ENCODE measurements around the gene GOLGA3. TPM values are rescaled to one million over a fixed set of nuclear protein-coding genes. Genes with fewer than 3 reads are reported as not detected.
"Not testable (repeated sequence)": the region's sequence is repeated elsewhere in the genome, so short reads cannot be mapped to it uniquely, and the experiment has no call there.

GOLGA3 gene
- total RNA-seq, 1 donor from 2014 or later: 134 TPM

DNA sequence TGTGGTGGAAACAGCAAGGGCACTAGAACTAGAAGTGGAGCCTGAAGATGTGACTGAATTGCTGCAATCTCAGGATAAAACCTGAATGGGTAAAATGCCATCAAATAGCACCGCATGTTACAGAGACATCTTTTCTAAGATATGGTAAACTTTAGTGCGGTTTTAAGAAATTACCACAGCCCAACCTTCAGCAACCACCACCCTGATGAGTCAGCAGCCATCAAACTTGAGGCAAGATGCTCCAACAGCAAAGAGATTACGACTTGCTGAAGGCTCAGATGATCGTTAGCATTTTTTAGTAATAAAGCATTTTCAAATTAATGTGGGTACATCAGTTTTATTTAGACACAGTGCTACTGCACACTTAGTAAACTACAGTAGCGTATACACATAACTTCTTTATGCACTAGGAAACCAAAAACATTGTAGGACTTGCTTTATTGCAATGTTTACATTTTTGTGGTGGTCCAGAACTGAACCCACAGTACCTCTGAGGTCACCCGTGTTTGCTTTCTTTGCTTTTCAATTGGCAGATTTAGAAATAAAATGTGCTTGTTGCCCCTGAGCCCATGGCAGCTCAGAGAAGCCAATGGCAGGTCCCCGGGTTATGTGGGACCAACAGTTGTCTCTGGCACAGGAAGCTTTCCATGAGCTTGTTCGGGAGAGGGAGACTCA is 15.9 kb downstream of the GOLGA3 start:
- FAIRE-seq: no peak
- TF ChIP-seq, protein P1, sequence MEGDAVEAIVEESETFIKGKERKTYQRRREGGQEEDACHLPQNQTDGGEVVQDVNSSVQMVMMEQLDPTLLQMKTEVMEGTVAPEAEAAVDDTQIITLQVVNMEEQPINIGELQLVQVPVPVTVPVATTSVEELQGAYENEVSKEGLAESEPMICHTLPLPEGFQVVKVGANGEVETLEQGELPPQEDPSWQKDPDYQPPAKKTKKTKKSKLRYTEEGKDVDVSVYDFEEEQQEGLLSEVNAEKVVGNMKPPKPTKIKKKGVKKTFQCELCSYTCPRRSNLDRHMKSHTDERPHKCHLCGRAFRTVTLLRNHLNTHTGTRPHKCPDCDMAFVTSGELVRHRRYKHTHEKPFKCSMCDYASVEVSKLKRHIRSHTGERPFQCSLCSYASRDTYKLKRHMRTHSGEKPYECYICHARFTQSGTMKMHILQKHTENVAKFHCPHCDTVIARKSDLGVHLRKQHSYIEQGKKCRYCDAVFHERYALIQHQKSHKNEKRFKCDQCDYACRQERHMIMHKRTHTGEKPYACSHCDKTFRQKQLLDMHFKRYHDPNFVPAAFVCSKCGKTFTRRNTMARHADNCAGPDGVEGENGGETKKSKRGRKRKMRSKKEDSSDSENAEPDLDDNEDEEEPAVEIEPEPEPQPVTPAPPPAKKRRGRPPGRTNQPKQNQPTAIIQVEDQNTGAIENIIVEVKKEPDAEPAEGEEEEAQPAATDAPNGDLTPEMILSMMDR (IDR thresholded peaks at IDR 0.05; ENCODE audit: insufficient read depth, low read length, severe bottlenecking): no peak
- no peak for DNase-seq (ENCODE audit: low read depth)
- Histone ChIP-seq H3K4me3 (ENCODE audit: low read depth, low read length) (no peak overlapping the region), H3K36me3 (ENCODE audit: control insufficient read depth, insufficient read depth, low read length) (peaks cover 23% of the 10 kb centered on the region), H3K27me3 (ENCODE audit: control insufficient read depth, insufficient read depth, low read length) (no peaks in the 10 kb centered on the region)

DNA sequence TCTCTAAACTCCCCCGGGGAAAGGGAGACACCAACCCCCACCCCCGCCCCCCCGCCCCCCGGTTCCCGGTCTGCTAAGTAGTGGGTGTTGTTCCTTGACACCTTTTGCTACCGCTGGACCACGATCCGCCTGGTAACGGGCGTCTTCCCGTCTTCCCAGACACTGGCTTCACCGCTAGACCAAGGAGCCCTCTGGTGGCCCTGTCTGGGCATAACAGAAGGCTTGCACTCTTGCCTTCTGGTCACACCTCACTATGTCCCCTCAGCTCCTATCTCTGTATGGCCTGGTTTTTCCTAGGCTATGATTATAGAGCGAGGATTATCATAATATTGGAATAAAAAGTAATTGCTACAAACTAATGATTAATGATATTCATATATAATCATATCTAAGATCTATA is 19.3 kb downstream of the GOLGA3 start:
- H3K4me3 ChIP-seq (ENCODE audit: low read depth, low read length); FAIRE-seq; DNase-seq (ENCODE audit: low read depth); H3K27me3 ChIP-seq (ENCODE audit: control insufficient read depth, insufficient read depth, low read length): not testable (repeated sequence)
- H3K36me3 ChIP-seq (ENCODE audit: control insufficient read depth, insufficient read depth, low read length): peaks cover 27% of the 10 kb centered on the region
- TF ChIP-seq, protein P1 (IDR thresholded peaks at IDR 0.05; ENCODE audit: insufficient read depth, low read length, severe bottlenecking): peak; percentile 41

DNA sequence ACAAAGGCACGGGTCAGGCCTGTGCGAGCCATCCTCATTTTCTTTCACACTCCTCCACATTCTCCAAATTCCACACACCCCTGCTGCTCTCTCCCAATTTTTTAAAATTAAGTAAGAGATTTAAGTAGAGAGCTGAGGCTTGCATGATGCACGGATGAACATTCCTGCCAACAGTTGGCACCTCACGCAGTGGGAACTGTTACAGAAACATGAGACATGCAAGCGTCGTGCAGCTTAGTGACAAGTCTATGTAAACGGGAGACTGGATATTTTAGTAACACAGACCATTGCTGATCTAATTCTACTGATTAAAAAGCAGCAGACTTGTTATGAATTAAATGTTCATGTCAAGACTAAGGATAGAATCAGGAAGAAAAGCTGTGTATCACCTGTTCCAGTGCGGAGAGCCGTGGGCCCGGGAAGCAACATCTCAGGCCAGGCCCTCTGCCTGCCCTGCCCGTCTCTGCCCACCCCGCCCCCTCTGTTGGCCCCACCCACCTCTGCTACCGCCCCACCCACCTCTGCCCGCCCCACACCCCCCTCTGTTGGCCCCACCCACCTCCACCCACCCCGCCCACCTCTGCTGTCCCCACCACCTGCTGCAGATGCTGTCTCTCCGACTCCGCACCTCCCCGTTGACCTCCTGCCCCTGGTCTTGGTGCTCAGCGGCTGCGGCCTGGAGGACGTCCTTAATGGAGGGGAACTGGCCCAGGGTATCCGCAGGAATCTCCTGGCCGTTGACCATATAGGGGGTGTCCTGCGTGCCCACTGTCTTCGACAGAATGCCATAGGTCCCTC is 21.2 kb downstream of the GOLGA3 start:
- TF ChIP-seq, protein P1 (IDR thresholded peaks at IDR 0.05; ENCODE audit: insufficient read depth, low read length, severe bottlenecking): no peak

DNA sequence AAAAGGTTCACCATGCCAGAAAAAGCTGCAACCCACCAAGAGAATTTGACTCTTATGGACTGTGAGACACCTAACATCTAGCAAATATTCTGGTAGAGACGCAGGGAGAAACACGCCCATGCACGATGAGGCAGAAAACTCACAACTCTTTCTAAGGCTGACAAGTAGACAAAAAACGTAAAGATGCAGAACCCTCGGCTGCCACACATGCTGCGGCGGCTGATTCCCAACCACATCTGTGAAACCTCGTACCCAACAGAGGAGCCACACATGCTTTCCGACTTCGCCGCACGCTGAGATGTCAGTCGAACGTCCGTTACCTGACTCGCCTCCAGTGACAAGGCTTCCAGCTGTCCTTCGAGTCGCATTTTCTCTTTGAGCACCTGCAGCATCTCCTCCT is 21.8 kb downstream of the GOLGA3 start:
- Histone ChIP-seq H3K36me3 (ENCODE audit: control insufficient read depth, insufficient read depth, low read length) (peaks cover 27% of the 10 kb centered on the region), H3K27me3 (ENCODE audit: control insufficient read depth, insufficient read depth, low read length) (no peaks in the 10 kb centered on the region), H3K4me3 (ENCODE audit: low read depth, low read length) (no peak overlapping the region)
- TF ChIP-seq, protein P1 (IDR thresholded peaks at IDR 0.05; ENCODE audit: insufficient read depth, low read length, severe bottlenecking): no peak
- DNase-seq (ENCODE audit: low read depth) (no peak), FAIRE-seq (peak; percentile 32)

More for the DNA sequence above, 21.2 kb downstream of the GOLGA3 start:
- Histone ChIP-seq H3K4me3 (ENCODE audit: low read depth, low read length) (no peak overlapping the region), H3K27me3 (ENCODE audit: control insufficient read depth, insufficient read depth, low read length) (no peaks in the 10 kb centered on the region), H3K36me3 (ENCODE audit: control insufficient read depth, insufficient read depth, low read length) (peaks cover 27% of the 10 kb centered on the region)
- no peak for FAIRE-seq
- no peak for DNase-seq (ENCODE audit: low read depth)

DNA sequence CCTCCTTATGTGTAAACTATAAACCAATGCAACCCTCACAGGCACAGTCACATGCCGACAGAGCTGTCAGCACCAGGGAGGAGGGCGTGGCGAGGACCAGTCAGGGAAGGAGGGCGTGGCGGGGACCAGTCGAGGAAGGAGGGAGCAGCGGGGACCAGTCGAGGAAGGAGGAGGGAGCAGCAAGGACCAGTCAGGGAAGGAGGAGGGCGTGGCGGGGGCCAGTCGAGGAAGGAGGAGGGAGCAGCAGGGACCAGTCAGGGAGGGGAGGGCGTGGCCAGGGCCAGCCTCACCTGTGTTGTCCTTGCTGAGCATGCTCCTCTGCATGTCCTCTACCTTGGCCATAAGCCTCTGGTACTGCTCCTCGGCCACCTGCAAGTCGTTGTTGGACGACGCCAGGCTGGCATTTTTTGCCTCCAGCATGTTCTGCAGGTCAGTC is 24.2 kb downstream of the GOLGA3 start:
- peaks cover 36% of the 10 kb centered on the region for H3K36me3 ChIP-seq (ENCODE audit: control insufficient read depth, insufficient read depth, low read length)
- DNase-seq (ENCODE audit: low read depth) (peak; percentile 33), FAIRE-seq (no peak)
- H3K27me3 ChIP-seq (ENCODE audit: control insufficient read depth, insufficient read depth, low read length): no peaks in the 10 kb centered on the region
- H3K4me3 ChIP-seq (ENCODE audit: low read depth, low read length): no peak overlapping the region
- TF ChIP-seq, protein P1 (IDR thresholded peaks at IDR 0.05; ENCODE audit: insufficient read depth, low read length, severe bottlenecking): no peak
